ENCODE data around the gene TLR2. TPM values are rescaled to one million over a fixed set of nuclear protein-coding genes. Genes with fewer than 3 reads are reported as not detected.

TLR2 gene, protein sequence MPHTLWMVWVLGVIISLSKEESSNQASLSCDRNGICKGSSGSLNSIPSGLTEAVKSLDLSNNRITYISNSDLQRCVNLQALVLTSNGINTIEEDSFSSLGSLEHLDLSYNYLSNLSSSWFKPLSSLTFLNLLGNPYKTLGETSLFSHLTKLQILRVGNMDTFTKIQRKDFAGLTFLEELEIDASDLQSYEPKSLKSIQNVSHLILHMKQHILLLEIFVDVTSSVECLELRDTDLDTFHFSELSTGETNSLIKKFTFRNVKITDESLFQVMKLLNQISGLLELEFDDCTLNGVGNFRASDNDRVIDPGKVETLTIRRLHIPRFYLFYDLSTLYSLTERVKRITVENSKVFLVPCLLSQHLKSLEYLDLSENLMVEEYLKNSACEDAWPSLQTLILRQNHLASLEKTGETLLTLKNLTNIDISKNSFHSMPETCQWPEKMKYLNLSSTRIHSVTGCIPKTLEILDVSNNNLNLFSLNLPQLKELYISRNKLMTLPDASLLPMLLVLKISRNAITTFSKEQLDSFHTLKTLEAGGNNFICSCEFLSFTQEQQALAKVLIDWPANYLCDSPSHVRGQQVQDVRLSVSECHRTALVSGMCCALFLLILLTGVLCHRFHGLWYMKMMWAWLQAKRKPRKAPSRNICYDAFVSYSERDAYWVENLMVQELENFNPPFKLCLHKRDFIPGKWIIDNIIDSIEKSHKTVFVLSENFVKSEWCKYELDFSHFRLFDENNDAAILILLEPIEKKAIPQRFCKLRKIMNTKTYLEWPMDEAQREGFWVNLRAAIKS
- 3.7 and 4.6 TPM in 2 replicates for total RNA-seq

DNA sequence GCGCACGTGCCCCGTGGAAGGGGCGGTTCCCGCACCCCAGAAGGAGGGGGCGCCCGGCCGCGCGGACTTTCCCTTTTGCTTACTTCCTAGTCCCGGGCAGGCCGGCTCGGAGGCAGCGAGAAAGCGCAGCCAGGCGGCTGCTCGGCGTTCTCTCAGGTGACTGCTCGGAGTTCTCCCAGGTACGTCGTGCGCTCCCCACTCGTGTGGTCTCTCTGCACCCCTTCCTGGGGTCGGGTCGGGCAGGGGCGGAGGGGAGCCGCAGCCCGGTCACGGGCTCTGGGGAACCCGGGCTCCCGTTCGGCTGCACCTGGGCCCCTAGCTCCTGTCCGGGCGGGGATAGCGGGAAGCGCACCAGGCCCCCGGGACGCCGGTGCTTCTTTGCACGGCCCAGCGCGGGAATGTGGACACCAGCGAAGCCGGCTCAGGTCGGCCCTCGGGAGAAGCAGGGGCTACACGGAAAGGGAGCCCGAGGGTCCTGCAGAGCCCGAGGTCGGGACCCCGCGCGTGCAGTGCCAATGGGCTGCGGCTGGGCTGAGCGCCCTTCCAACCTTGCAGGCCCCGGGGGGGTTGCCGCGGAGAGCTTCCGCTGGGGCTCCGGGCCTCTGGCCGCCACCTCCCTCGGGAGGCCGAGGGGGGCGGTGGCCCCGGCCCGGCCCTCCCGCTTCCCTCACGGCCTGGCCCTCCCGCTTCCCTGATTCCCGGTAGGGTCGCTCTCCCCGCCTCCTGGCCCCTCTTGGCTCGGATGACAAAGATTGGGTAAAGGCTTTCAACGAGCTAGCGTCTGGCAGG, at the start of gene TLR2:
Gene TLR2, plus strand, starts transcription at position 99 of the 789 bp plus-strand sequence. CDS start 18,628 bp downstream, outside the sequence.
- intact Hi-C loops (cut with micrococcal nuclease) = loop anchor here (1.0 to 2.0 kb wide), 2 partner anchors 33 to 66 kb away; no protein-coding TSS in a partner anchor

DNA sequence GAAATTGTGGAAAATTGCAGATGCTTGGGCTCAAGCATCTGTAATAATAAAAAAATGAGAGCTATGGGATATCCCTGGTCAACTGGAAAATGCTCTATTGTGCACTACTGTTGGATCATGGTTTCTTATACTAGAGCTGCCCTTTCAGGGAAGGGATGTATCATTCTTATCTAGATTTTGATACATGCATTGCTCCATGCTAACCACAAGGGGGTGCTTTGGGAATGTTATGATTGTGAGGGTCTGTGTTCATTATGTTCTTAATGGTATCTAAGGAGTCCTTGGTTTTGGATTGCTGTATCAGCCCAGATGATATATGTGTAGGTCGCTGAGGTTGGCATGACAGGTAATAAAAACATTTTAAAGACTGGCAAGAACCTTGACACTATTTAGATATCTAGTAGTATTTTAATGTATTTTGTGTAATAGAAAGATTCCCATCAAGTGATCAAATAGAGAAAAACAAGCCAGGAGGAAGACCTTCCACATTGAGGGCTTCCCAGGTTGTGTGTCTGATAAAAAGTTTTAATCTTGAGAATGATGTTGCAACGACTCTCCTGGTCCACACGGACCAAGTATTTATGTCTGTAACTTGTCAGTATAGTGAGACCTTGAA, 49.2 kb upstream of the TLR2 start:
- intact Hi-C loops (cut with micrococcal nuclease) = loop anchor here (1.0 to 2.0 kb wide), 3 partner anchors 8 to 290 kb away; partner anchors contain the start of gene MND1

DNA sequence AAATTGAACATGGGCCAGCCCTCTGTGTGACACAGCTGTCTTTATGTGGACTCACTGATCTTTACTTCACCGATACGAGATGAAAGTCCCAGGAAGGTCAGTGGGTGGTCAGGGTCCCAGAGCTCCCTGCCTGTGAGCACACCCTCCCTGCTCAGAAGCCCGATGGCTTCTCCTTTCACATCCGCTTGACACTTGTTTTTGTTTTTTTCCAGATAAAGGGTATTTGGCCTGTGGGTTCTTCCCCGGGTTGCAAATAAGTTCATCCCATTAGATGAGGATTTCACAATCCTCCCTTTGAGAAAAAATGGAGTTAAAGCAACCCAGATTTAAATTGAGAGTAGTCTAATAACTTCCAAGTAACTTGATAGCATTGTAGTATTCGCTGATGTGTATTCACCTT, 48.2 kb upstream of the TLR2 start:
- intact Hi-C loops (cut with micrococcal nuclease) = loop anchor here (2.0 kb wide), 1 partner anchor 291 kb away; the partner anchor contains the start of gene MND1

DNA sequence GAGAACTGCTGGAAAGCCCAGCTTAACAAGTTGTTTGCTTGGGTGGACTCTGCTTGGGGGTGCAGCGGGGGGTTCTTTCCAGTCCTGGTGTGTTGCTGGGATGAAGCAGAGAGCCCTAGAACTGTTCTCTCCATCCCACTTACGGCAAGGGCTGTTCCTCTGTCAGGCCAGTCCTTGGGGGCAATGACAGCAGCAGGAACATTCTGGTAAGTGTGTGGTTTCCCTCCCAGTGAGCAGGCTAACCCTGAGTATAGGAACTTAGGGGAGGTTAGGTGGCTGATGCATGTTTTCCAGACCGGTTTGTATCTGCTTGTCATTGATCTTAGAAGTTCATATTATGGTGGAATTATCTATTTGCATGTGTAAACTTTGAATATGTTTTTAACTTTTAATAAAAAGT, 46.9 kb upstream of the TLR2 start:
- intact Hi-C loops (cut with micrococcal nuclease) = no loop called here

DNA sequence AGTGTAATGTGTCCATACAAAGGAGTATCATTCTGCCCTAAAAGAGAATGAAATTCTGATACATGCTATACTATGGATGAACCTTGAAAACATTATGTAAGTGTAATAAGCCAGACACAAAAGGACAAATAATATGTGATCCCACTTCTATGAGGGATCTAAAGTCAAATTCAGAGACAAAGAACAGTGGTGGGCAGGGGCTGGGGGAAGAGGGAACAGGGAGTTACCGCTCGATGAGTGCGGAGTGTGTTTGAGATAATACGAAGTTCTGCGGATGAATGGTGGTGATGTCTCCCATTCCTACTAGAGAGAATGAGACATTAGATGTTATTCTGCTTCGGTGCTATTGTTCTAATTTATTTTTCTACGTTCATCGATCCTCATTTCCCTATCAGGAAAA, 46.1 kb upstream of the TLR2 start:
- intact Hi-C loops (cut with micrococcal nuclease) = no loop called here

DNA sequence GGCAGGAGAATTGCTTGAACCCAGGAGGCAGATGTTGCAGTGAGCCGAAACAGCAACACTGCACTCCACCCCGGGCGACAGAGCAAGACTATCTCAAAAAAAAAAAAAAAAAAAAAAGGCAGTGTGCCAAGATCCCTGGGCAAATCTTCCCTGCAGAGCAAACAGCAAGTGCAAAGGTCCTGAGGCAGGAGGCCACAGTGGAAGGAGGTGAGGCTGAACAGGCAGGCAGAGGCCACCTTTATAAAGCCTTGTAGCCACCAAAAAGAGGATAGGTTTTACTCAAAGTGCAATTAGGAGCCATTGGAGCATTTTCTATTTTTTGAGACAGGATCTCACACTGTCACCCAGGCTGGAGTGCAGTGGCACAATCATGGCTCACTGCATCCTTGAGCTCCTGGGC, 45.1 kb upstream of the TLR2 start:
- intact Hi-C loops (cut with micrococcal nuclease) = no loop called here

DNA sequence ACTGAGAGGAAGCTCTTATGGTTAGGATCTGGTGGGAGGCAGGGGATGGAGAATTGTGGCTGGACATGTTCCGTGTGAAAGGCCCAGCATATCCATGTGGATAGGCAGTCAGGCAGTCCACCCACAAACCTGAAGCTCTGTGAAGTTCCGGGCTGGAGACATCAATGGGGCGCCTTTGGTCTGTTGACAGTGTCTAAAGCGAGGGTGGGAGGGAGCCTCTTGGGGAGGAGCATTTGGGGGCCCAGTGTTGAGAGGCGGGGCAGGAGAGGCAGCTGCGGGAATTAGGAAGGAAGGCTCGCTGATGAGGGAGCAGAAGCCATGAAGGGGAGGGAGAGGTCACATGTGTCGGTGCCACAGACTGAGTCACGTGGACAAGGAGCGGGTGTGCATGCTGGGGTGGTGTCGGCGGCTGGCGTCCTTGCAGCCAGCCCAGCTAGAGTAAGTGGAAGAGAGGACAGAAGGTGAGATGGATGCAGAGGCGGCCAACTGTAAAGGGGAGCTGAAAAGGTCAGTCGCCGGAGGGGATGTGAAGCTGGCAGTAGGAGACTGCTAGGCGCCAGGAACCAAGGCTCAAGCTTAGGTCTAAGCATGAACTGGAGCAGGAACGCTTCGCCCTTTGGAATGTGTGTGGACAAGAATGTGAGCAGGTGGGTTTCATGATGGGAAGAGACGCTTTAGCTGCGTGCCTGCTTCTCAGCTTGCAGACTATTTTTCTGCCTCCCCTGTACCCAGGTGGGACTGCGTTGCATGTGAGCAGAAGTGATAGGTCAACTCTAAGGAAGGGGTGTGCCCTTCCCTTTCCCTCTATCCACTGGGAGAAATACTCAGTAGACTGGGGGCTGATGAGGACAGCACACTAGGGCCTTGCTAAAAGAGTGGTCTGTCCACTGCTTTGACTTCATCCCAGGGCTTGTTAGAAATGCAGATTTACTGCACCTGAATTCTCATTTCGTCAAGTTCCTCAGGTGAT, 44.0 kb upstream of the TLR2 start:
- intact Hi-C loops (cut with micrococcal nuclease) = no loop called here

DNA sequence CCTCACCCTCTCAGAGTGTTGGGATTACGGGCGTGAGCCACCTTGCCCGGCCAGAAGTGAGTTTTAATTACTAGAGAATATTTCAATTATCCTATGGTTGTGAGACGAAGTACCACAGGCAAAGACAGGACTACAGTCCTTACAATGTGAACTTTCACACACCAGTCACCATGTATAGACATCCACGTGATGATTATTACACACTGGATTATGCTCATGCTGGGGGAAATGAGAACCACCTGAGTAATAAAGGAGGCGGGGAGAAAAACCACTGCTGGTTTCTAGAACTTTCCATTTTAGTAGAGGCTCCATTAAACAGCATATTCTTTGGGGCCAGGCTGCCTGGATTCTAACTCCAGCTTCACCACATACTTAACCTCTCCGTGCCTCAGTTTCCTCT, 42.5 kb upstream of the TLR2 start:
- intact Hi-C loops (cut with micrococcal nuclease) = no loop called here

DNA sequence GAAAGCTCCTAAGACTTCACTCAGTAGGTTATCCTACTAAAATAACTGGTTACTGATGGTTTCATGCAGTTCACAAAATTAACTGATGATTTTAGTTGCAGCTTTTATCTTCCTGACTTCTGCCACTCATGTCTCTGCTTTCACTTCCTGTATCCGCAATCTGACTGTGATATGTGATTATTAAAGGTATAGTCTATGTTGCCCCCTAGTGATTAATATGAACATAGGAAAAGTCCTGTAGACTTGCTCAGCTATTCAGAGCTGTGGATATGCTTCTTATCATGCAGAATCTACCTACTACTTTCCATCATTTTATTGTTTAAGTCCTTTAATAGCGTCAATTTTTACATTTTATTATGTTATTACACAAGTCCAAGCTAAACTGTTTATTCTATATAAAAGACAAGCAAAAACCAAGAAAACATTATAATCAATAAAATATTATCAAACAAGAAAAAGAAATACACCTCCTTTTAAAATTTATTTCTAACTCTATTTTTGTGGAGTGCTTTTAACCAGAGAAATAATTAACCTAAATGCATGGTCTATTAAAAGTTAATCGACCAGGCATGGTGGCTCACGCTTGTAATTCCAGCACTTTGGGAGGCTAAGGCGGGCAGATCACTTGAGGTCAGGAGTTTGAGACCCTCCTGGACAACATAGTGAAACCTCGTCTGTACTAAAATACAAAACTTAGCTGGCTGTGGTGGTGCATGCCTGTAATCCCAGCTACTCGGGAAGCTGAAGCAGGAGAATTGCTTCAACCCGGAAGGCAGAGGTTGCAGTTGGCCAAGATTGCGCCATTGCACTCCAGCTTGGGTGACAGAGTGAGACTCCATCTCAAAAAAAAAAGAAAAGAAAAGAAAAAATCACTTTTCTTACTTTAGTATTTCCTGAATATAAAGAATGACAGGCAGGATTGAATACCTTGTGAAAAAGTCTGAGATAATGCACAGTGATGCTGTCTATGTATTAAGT, 40.4 kb upstream of the TLR2 start:
- intact Hi-C loops (cut with micrococcal nuclease) = loop anchor here (1.0 to 2.0 kb wide), 8 partner anchors 8 to 560 kb away; partner anchors contain the start of gene TMEM131L

DNA sequence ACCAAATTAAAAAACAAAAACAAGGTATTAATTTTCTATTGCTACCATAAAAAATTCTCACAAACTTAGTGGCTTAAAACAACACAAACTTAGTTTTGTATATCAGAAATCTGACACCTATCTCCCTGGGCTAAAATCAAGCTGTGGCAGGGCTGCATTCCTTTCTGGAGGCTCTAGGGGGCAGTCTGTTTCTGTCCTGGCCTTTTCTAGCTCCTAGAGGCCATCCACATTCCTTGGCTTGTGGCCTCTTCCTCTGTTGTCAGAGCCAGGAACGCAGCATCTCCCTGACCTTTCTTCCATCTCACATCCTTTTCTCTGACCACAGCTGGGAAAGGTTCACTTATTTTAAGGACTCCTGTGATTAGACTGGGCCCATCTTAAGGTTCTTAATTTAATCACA, 38.9 kb upstream of the TLR2 start:
- intact Hi-C loops (cut with micrococcal nuclease) = loop anchor here (1.0 kb wide), 1 partner anchor 105 kb away; no protein-coding TSS in a partner anchor

DNA sequence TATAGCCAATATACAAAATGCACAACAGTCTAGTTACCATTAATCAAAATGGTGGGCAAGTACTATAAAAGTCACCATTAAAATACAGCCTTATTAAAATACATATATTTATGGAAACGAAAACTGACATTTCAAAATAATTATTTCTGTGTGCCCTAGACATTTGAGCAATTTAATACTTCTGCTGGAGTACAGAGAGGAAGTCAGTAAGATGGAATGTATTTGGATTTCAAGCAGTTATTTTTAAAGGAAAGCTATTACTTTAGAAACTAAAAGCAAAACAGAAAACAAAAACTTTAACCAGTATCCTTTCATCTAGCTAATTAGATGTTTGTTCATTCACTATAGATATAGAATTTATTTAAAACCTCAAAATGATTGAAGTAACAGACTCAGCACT, 37.8 kb upstream of the TLR2 start:
- intact Hi-C loops (cut with micrococcal nuclease) = no loop called here

DNA sequence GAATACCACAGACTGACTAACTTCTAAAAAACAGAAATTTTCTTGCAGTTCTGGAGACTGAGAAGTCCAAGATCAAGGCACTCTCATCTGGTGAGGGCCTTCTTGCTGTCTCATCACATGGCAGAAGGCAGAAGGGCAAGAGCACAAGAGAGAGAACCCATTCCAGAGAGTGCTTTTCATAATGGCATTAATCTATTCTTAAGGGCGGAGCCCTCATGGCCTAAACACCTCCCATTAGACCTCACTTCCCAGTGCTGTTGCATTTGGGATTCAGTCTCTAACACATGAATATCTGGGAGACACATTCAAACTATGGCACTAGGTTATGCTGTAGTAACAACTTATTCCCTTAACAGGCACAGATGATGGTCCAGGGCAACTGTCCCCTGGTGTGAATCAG, 37.1 kb upstream of the TLR2 start:
- intact Hi-C loops (cut with micrococcal nuclease) = no loop called here

DNA sequence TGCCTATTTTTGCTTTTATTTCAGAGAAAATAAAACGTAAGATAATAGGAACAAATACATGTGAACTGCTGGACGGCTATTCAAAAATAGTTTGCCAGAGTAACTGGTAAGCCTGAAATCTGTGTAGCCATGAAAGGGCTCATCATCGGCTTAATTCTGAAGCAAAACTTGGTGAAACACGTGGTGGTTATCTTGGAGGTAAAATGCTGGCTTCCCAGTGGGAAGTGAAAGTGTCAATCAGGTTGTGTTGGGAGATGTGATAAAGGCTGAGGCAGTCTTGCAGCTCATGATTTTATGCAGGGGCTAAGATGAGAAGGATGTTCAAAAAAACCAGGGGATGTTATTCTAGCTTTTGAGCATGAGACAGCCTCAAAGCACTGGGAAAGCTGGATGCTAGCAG, 36.1 kb upstream of the TLR2 start:
- intact Hi-C loops (cut with micrococcal nuclease) = no loop called here

DNA sequence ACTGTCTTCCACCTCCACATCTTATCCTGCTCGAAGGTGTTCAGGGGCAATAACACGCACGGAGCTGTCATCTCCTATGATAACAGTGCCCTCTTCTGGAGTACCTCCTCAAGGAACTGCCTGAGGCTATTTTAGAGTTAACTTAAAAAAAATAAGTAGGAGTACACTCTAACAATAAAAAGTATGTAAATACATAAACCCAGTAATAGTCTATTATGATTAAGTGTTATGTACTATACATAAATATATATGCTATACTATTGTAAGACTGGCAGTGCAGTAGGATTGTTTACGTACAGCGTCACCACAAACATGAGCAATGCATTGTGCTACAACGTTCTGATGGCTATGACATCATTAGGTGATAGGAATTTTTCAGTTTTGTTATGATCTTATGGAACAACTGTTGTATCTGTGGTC, 34.5 kb upstream of the TLR2 start:
- intact Hi-C loops (cut with micrococcal nuclease) = no loop called here

DNA sequence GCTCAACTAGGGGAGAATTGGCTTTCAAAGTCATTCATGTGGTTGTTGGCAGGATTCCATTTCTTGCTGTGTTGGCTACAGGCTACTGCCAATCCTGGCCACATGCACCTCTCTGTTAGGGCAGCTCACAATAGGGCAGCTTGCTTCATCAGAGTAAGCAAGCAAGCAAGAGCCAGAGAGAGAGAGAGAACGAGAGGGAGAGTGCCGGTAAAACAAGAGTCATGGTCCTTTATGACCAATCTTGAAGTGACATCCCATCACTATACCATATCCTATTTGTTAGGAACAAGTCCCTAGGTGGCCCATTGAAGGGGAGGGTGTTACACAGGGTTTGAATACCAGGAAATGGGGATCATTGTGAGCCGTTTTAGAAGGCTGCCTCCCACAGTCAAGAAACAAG, 33.0 kb upstream of the TLR2 start:
- intact Hi-C loops (cut with micrococcal nuclease) = loop anchor here (1.0 to 10.0 kb wide), 5 partner anchors 8 to 876 kb away; partner anchors contain the start of genes ARFIP1, TIGD4 and TLR2

DNA sequence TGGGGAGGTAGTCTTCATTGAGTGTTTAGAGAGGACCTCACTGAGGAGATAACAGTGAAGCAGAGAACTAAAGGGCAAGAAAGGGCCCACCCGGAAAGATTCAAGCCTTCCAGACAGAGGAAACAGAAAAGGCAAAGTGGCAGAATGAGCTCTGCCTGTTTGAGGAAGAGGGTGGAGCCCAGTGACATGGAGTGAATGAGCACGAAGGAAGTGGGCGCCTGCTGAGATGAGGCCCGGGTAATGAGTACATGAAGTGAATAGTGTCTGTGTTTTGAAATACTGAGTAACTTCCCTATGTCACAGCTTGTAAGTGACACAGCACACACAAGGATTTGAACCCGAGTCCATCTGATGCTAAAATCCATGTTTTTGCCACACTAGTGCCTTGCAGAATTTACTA, 32.5 kb upstream of the TLR2 start:
- intact Hi-C loops (cut with micrococcal nuclease) = loop anchor here (1.0 to 10.0 kb wide), 5 partner anchors 8 to 877 kb away; partner anchors contain the start of genes ARFIP1, TIGD4 and TLR2

DNA sequence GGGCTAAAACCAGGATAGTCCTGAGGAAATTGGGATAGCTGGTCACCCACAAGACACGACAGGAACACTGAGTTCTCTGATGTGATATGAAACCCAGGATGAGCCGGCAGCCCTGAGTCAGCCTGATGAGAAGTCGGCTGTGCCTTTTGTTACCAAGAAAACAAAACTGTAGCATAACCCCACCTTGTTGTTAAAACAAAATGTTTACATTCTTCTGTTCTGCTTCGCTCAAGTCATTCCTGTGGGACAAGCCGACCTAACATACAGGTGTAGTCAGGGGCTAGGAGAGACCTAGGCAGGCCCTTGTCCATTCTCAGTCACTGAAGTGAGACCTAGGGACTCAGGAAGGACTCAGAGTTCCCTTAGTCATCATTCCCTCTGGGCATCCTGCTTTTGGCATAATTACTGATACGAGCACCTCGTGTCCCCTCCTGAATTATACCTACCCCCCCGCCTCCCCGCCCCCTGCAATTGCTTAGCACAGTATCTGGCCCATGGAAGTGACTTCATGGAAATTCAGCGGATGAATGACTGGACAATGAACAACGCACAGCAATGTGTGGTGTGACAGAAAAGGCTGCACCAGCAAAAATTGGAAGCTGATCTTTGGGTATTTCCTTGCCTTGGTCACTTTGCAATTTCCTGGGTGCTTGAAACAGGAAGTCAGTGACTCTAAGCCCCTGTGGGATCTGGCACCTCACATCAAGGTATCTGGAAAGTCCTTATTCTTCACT, 31.9 kb upstream of the TLR2 start:
- intact Hi-C loops (cut with micrococcal nuclease) = loop anchor here (10.0 kb wide), 1 partner anchor 877 kb away; the partner anchor contains the start of genes ARFIP1 and TIGD4

Data from T-helper 1 cell treated with Interleukin-12 subunit alpha and Interleukin-12 subunit beta and Interleukin-4 antibody, amounts not matched to agents 30 ng/mL and 1 ng/mL, for 36 hours (primary cell).